Measurements from ENCODE around the gene FNBP1L. TPM values are rescaled to one million over a fixed set of nuclear protein-coding genes. Genes with fewer than 3 reads are reported as not detected.

The FNBP1L gene
- total RNA-seq, 1 donor from 2014 or later, result 251 TPM

- H3K4me3 Mint-ChIP-seq (ENCODE audit: unreplicated experiment), result no peak overlapping the region
- H3K27ac Mint-ChIP-seq (ENCODE audit: unreplicated experiment), result no peak overlapping the region
- peaks cover 6% of the 10 kb centered on the region for H3K9me3 Mint-ChIP-seq (ENCODE audit: unreplicated experiment)
- H3K27me3 Mint-ChIP-seq (ENCODE audit: unreplicated experiment), result peaks cover 3% of the 10 kb centered on the region
- no peak for DNase-seq
- no peaks in the 10 kb centered on the region for H3K36me3 Mint-ChIP-seq (ENCODE audit: unreplicated experiment)
- TF ChIP-seq CTCF (IDR thresholded peaks at IDR 0.05; ENCODE audit: partially characterized antibody, unreplicated experiment), result no peak
- H3K4me1 Mint-ChIP-seq (ENCODE audit: low read depth, unreplicated experiment), result peaks cover 7% of the 10 kb centered on the region
Observed at GRCh38 chr1:93526431-93526830, 78.5 kb downstream of the FNBP1L start.

GRCh38 chr1:93528412-93528811, 80.5 kb downstream of the FNBP1L start:
- H3K9me3 Mint-ChIP-seq (ENCODE audit: unreplicated experiment), result peaks cover 10% of the 10 kb centered on the region
- no peak overlapping the region for H3K27ac Mint-ChIP-seq (ENCODE audit: unreplicated experiment)
- H3K36me3 Mint-ChIP-seq (ENCODE audit: unreplicated experiment), result no peaks in the 10 kb centered on the region

GRCh38 chr1:93531193-93531592, 83.3 kb downstream of the FNBP1L start:
- DNase-seq, result no peak
- Mint-ChIP-seq H3K4me1 (ENCODE audit: low read depth, unreplicated experiment) (peaks cover 3% of the 10 kb centered on the region), H3K36me3 (ENCODE audit: unreplicated experiment) (no peaks in the 10 kb centered on the region), H3K9me3 (ENCODE audit: unreplicated experiment) (peaks cover 8% of the 10 kb centered on the region), H3K27ac (ENCODE audit: unreplicated experiment) (peak overlapping the region; percentile 6), H3K27me3 (ENCODE audit: unreplicated experiment) (peaks cover 3% of the 10 kb centered on the region), H3K4me3 (ENCODE audit: unreplicated experiment) (no peak overlapping the region)
- no peak for TF ChIP-seq CTCF (IDR thresholded peaks at IDR 0.05; ENCODE audit: partially characterized antibody, unreplicated experiment)

More at GRCh38 chr1:93528412-93528811, 80.5 kb downstream of the FNBP1L start:
- TF ChIP-seq CTCF (IDR thresholded peaks at IDR 0.05; ENCODE audit: partially characterized antibody, unreplicated experiment), result no peak
- H3K4me3 Mint-ChIP-seq (ENCODE audit: unreplicated experiment), result no peak overlapping the region
- H3K4me1 Mint-ChIP-seq (ENCODE audit: low read depth, unreplicated experiment), result peaks cover 6% of the 10 kb centered on the region
- H3K27me3 Mint-ChIP-seq (ENCODE audit: unreplicated experiment), result peaks cover 3% of the 10 kb centered on the region
- no peak for DNase-seq

- no peak for DNase-seq
- no peak for TF ChIP-seq CTCF (IDR thresholded peaks at IDR 0.05; ENCODE audit: partially characterized antibody, unreplicated experiment)
- Mint-ChIP-seq H3K9me3 (ENCODE audit: unreplicated experiment) (peaks cover 8% of the 10 kb centered on the region), H3K27me3 (ENCODE audit: unreplicated experiment) (peaks cover 3% of the 10 kb centered on the region), H3K4me1 (ENCODE audit: low read depth, unreplicated experiment) (peaks cover 6% of the 10 kb centered on the region), H3K27ac (ENCODE audit: unreplicated experiment) (no peak overlapping the region), H3K36me3 (ENCODE audit: unreplicated experiment) (no peaks in the 10 kb centered on the region), H3K4me3 (ENCODE audit: unreplicated experiment) (peak overlapping the region; percentile 5)
Observed at GRCh38 chr1:93532780-93533378, 85.0 kb downstream of the FNBP1L start.

- TF ChIP-seq CTCF (IDR thresholded peaks at IDR 0.05; ENCODE audit: partially characterized antibody, unreplicated experiment), result no peak
- Mint-ChIP-seq H3K4me1 (ENCODE audit: low read depth, unreplicated experiment) (peaks cover 7% of the 10 kb centered on the region), H3K27ac (ENCODE audit: unreplicated experiment) (no peak overlapping the region), H3K36me3 (ENCODE audit: unreplicated experiment) (no peaks in the 10 kb centered on the region), H3K9me3 (ENCODE audit: unreplicated experiment) (peaks cover 6% of the 10 kb centered on the region), H3K4me3 (ENCODE audit: unreplicated experiment) (no peak overlapping the region), H3K27me3 (ENCODE audit: unreplicated experiment) (no peaks in the 10 kb centered on the region)
- no peak for DNase-seq
Observed at GRCh38 chr1:93533677-93534076, 85.8 kb downstream of the FNBP1L start.

All from glutamatergic neuron (in vitro differentiated cells).